Measurements from ENCODE around the gene SLC25A22. TPM values are rescaled to one million over a fixed set of nuclear protein-coding genes. Genes with fewer than 3 reads are reported as not detected.
A peak's percentile ranks its signal among the peaks of the same experiment; 100 is the strongest.

The SLC25A22 gene
- total and polyA plus RNA-seq, 4 experiments from 2014 or later: 9.4 to 24.1 (median 18.7) TPM

- Histone ChIP-seq H3K27me3 (ENCODE audit: insufficient read depth, low read length) (no peaks in the 10 kb centered on the region), H3K36me3 (ENCODE audit: insufficient read depth, low read length) (peaks cover 35% of the 10 kb centered on the region), H3K27ac (ENCODE audit: low read depth, low read length) (no peak overlapping the region), H3K9me3 (ENCODE audit: control insufficient read depth in 1 of 2, low read length in 2 of 2) (no peaks in the 10 kb centered on the region), H3K4me1 (ENCODE audit: insufficient read depth, low read length) (no peaks in the 10 kb centered on the region), H3K4me3 (ENCODE audit: low read length in 2 of 2) (no peak overlapping the region)
- Mint-ChIP-seq H3K36me3 (peaks cover 4 to 41% of the 10 kb centered on the region in 2 donors), H3K27me3 (no peaks in the 10 kb centered on the region), H3K27ac (peak overlapping the region in 5 of 7 donors; percentile 55 to 81 (median 75)), H3K4me1 (no peaks in the 10 kb centered on the region), H3K4me3 (no peak overlapping the region), H3K9me3 (no peaks in the 10 kb centered on the region)
- intact Hi-C loops (cut with micrococcal nuclease): loop anchor here (1.0 kb wide), 2 partner anchors 37 to 210 kb away; no protein-coding TSS in a partner anchor
- DNase-seq: peak; percentile 61 to 67 (median 63)
- CTCF ChIA-PET (ENCODE audit: partially characterized antibody): interaction anchor here (0.5 to 2.1 kb wide), 14 partner anchors 11 to 211 kb away, joined by 3 to 11 read pairs (median 4); partner anchors contain the start of gene GATD1
- POLR2A ChIA-PET (ENCODE audit: partially characterized antibody): interaction anchor here (0.9 to 1.6 kb wide), 5 partner anchors 11 to 211 kb away, joined by 3 to 6 read pairs (median 4); no protein-coding TSS in a partner anchor
Observed at GRCh38 chr11:765025-765801, 32.9 kb downstream of the SLC25A22 start.

- no peak for DNase-seq
- intact Hi-C loops (cut with micrococcal nuclease): loop anchor here (1.0 to 5.0 kb wide), 3 partner anchors 33 to 209 kb away; partner anchors contain the start of gene SLC25A22
- H3K27ac ChIP-seq (ENCODE audit: low read depth, low read length): no peak overlapping the region
- H3K27me3 ChIP-seq (ENCODE audit: insufficient read depth, low read length): no peaks in the 10 kb centered on the region
- H3K9me3 ChIP-seq (ENCODE audit: control insufficient read depth in 1 of 2, low read length in 2 of 2): no peaks in the 10 kb centered on the region
- H3K4me1 ChIP-seq (ENCODE audit: insufficient read depth, low read length): no peaks in the 10 kb centered on the region
- Mint-ChIP-seq H3K9me3 (no peaks in the 10 kb centered on the region), H3K27ac (peak overlapping the region in 1 of 7 donors; percentile 42), H3K36me3 (peaks cover 7 to 43% of the 10 kb centered on the region in 2 donors), H3K4me3 (no peak overlapping the region), H3K4me1 (no peaks in the 10 kb centered on the region), H3K27me3 (no peaks in the 10 kb centered on the region)
- no peak overlapping the region for H3K4me3 ChIP-seq (ENCODE audit: low read length in 2 of 2)
- H3K36me3 ChIP-seq (ENCODE audit: insufficient read depth, low read length): peaks cover 39% of the 10 kb centered on the region
- CTCF ChIA-PET (ENCODE audit: partially characterized antibody): interaction anchor here (1.0 to 2.2 kb wide), 10 partner anchors 10 to 210 kb away, joined by 3 to 11 read pairs (median 4); partner anchors contain the start of genes TALDO1 and TMEM80
- POLR2A ChIA-PET (ENCODE audit: partially characterized antibody): interaction anchor here (0.9 to 1.6 kb wide), 2 partner anchors 15 to 210 kb away, joined by 3 to 4 read pairs; no protein-coding TSS in a partner anchor
Observed at GRCh38 chr11:764322-765024, 33.6 kb downstream of the SLC25A22 start.

- intact Hi-C loops (cut with micrococcal nuclease): loop anchor here (5.0 kb wide), 1 partner anchor 34 kb away; the partner anchor contains the start of gene SLC25A22
- peaks cover 7 to 45% of the 10 kb centered on the region in 2 donors for H3K36me3 Mint-ChIP-seq
- no peak for DNase-seq
Observed at GRCh38 chr11:763549-764321, 34.3 kb downstream of the SLC25A22 start.

GRCh38 chr11:763073-763463 lies 35.0 kb downstream of the SLC25A22 start:
- Histone ChIP-seq H3K36me3 (ENCODE audit: insufficient read depth, low read length) (peaks cover 43% of the 10 kb centered on the region), H3K27me3 (ENCODE audit: insufficient read depth, low read length) (no peaks in the 10 kb centered on the region), H3K4me3 (ENCODE audit: low read length in 2 of 2) (no peak overlapping the region), H3K4me1 (ENCODE audit: insufficient read depth, low read length) (no peaks in the 10 kb centered on the region), H3K9me3 (ENCODE audit: control insufficient read depth in 1 of 2, low read length in 2 of 2) (no peaks in the 10 kb centered on the region), H3K27ac (ENCODE audit: low read depth, low read length) (no peak overlapping the region)
- no peak for DNase-seq
- ChIA-PET POLR2A (ENCODE audit: partially characterized antibody) (interaction anchor here (1.6 kb wide), 1 partner anchor 209 kb away, joined by 4 read pairs; no protein-coding TSS in a partner anchor), CTCF (ENCODE audit: partially characterized antibody) (interaction anchor here (1.1 to 2.2 kb wide), 4 partner anchors 11 to 36 kb away, joined by 3 to 7 read pairs (median 6); partner anchors contain the start of gene TALDO1)
- no peaks in the 10 kb centered on the region for H3K4me1 Mint-ChIP-seq
- H3K27ac Mint-ChIP-seq: no peak overlapping the region
- no peak overlapping the region for H3K4me3 Mint-ChIP-seq
- intact Hi-C loops (cut with micrococcal nuclease): loop anchor here (5.0 kb wide), 1 partner anchor 34 kb away; the partner anchor contains the start of gene SLC25A22
- H3K27me3 Mint-ChIP-seq: no peaks in the 10 kb centered on the region
- H3K9me3 Mint-ChIP-seq: no peaks in the 10 kb centered on the region
- H3K36me3 Mint-ChIP-seq: peaks cover 7 to 47% of the 10 kb centered on the region in 2 donors

More at GRCh38 chr11:763549-764321, 34.3 kb downstream of the SLC25A22 start:
- Histone ChIP-seq H3K4me1 (ENCODE audit: insufficient read depth, low read length) (no peaks in the 10 kb centered on the region), H3K27ac (ENCODE audit: low read depth, low read length) (no peak overlapping the region), H3K36me3 (ENCODE audit: insufficient read depth, low read length) (peaks cover 42% of the 10 kb centered on the region), H3K9me3 (ENCODE audit: control insufficient read depth in 1 of 2, low read length in 2 of 2) (no peaks in the 10 kb centered on the region), H3K4me3 (ENCODE audit: low read length in 2 of 2) (no peak overlapping the region), H3K27me3 (ENCODE audit: insufficient read depth, low read length) (no peaks in the 10 kb centered on the region)
- no peaks in the 10 kb centered on the region for H3K27me3 Mint-ChIP-seq
- ChIA-PET CTCF (ENCODE audit: partially characterized antibody) (interaction anchor here (1.0 to 2.2 kb wide), 9 partner anchors 10 to 210 kb away, joined by 3 to 7 read pairs (median 3); partner anchors contain the start of genes TALDO1 and TMEM80), POLR2A (ENCODE audit: partially characterized antibody) (interaction anchor here (0.9 to 1.6 kb wide), 2 partner anchors 14 to 210 kb away, joined by 3 to 4 read pairs; no protein-coding TSS in a partner anchor)
- H3K4me1 Mint-ChIP-seq: no peaks in the 10 kb centered on the region
- no peak overlapping the region for H3K27ac Mint-ChIP-seq
- H3K9me3 Mint-ChIP-seq: no peaks in the 10 kb centered on the region
- H3K4me3 Mint-ChIP-seq: no peak overlapping the region

GRCh38 chr11:762421-763072 lies 35.5 kb downstream of the SLC25A22 start:
- Mint-ChIP-seq H3K27me3 (no peaks in the 10 kb centered on the region), H3K36me3 (peaks cover 10 to 49% of the 10 kb centered on the region in 2 donors), H3K4me1 (no peaks in the 10 kb centered on the region), H3K4me3 (no peak overlapping the region), H3K27ac (peak overlapping the region in 3 of 7 donors; percentile 36 to 74 (median 68)), H3K9me3 (no peaks in the 10 kb centered on the region)
- ChIA-PET CTCF (ENCODE audit: partially characterized antibody) (interaction anchor here (0.7 to 2.2 kb wide), 3 partner anchors 14 to 35 kb away, joined by 3 to 7 read pairs (median 6); partner anchors contain the start of gene TALDO1), POLR2A (ENCODE audit: partially characterized antibody) (no interaction called here)
- intact Hi-C loops (cut with micrococcal nuclease): loop anchor here (5.0 kb wide), 1 partner anchor 35 kb away; the partner anchor contains the start of gene SLC25A22
- Histone ChIP-seq H3K9me3 (ENCODE audit: control insufficient read depth in 1 of 2, low read length in 2 of 2) (no peaks in the 10 kb centered on the region), H3K36me3 (ENCODE audit: insufficient read depth, low read length) (peaks cover 46% of the 10 kb centered on the region), H3K4me1 (ENCODE audit: insufficient read depth, low read length) (no peaks in the 10 kb centered on the region), H3K27me3 (ENCODE audit: insufficient read depth, low read length) (no peaks in the 10 kb centered on the region), H3K27ac (ENCODE audit: low read depth, low read length) (no peak overlapping the region), H3K4me3 (ENCODE audit: low read length in 2 of 2) (no peak overlapping the region)
- DNase-seq: no peak

GRCh38 chr11:761526-762108 lies 36.5 kb downstream of the SLC25A22 start:
- H3K4me1 ChIP-seq (ENCODE audit: insufficient read depth, low read length): no peaks in the 10 kb centered on the region
- intact Hi-C loops (cut with micrococcal nuclease): loop anchor here (5.0 kb wide), 1 partner anchor 36 kb away; the partner anchor contains the start of gene SLC25A22
- CTCF ChIA-PET (ENCODE audit: partially characterized antibody): interaction anchor here (0.7 to 1.4 kb wide), 3 partner anchors 28 to 65 kb away, joined by 3 read pairs; no protein-coding TSS in a partner anchor
- H3K4me3 ChIP-seq (ENCODE audit: low read length in 2 of 2): no peak overlapping the region
- H3K36me3 ChIP-seq (ENCODE audit: insufficient read depth, low read length): peaks cover 52% of the 10 kb centered on the region
- H3K27ac ChIP-seq (ENCODE audit: low read depth, low read length): no peak overlapping the region
- no peaks in the 10 kb centered on the region for H3K27me3 ChIP-seq (ENCODE audit: insufficient read depth, low read length)
- Mint-ChIP-seq H3K36me3 (peaks cover 12 to 52% of the 10 kb centered on the region in 2 donors), H3K4me1 (no peaks in the 10 kb centered on the region), H3K27me3 (no peaks in the 10 kb centered on the region), H3K9me3 (no peaks in the 10 kb centered on the region), H3K27ac (peak overlapping the region in 2 of 7 donors; percentile 42 to 43), H3K4me3 (no peak overlapping the region)
- DNase-seq: no peak
- H3K9me3 ChIP-seq (ENCODE audit: control insufficient read depth in 1 of 2, low read length in 2 of 2): no peaks in the 10 kb centered on the region
- POLR2A ChIA-PET (ENCODE audit: partially characterized antibody): no interaction called here

Data from CD4-positive, alpha-beta memory T cell (primary cell).